Stimulated activated CD4-positive, alpha-beta T cell treated with anti-CD3 and anti-CD28 coated beads, Interleukin-15, amount 100 ng/mL, for 24 hours (primary cell): Measurements from ENCODE around the gene CREBRF.

Experiments used
- DNase-seq: peaks from one replicate; pipeline ENCODE4 v3.0.0-alpha.2; 2020

Gene CREBRF

DNA sequence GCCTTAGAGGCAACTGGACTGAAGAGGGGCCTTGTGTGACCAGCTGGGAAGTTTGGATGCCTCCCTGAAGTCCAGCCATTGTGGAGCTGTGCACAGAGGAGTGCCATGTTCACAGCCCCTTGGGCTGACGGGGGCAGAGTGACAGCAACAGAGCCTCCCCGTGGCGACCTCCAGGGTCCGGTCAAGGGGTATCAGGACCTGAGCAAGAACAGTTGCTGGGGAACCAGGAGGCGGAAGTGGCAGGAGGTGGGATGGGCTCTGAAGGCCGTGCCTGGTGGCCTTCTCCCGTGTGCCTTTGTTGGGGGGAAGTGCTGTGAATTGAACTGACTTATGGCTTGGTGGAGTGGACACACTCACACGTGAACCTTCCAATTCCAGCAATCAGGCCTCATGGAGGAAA lies 102.2 kb downstream of the CREBRF start:
- no peak for DNase-seq

DNA sequence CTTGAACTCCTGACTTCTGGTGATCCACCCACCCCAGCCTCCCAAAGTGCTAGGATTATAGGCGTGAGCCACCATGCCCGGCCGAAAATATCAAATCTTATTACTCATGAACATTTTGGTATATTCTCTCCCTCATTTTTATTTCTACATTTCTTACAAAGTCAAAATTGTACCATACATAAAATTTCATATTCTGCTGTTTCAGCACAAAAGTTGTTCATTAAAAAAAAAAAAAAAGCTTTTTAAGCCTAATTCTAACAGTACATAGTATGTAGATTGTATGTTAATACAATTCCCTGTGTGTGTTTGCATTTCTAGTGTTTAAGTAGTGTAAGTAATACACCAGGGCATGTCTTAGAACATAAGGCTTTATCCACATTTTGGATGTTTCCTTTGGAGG lies 103.1 kb downstream of the CREBRF start:
- no peak for DNase-seq

DNA sequence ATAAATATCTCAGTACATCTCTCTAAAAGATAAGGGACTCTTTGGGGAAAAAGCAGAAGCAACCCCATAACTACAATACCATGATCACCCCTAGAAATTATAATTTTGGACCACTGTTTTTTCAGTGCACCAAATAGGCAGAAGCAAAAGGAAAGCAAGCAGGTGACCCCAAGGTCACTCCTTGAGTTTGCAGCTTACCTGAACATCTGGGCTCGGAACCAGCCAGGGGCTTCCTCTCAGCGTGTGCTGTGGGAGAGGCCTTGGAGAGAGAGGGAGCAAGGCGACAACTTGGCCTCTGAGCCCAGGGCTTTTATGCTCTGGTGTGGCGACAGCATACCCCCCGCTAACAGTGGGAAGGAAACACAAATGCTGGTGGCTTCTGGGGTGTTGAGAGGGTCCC lies 105.0 kb downstream of the CREBRF start:
- DNase-seq: no peak

DNA sequence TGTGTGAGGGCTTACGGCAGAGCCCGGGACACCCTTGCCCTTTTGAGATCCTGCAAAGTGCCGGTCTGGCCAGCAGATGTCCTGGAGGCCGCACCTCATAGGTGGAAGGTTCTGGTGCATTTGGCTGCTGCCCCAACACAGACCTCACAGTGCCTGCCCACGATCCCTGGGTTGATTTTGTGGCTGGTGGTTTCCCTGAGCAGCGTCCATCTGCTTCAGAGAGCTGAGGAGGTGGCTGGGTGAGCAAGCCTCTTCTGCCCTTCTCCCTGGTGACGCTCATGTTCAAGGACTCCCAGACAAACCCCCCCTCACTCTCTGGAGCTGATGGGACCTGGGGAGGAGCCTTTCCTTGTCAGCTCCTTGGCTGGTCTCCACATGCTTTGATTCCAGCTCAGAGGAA lies 107.1 kb downstream of the CREBRF start:
- DNase-seq: no peak

DNA sequence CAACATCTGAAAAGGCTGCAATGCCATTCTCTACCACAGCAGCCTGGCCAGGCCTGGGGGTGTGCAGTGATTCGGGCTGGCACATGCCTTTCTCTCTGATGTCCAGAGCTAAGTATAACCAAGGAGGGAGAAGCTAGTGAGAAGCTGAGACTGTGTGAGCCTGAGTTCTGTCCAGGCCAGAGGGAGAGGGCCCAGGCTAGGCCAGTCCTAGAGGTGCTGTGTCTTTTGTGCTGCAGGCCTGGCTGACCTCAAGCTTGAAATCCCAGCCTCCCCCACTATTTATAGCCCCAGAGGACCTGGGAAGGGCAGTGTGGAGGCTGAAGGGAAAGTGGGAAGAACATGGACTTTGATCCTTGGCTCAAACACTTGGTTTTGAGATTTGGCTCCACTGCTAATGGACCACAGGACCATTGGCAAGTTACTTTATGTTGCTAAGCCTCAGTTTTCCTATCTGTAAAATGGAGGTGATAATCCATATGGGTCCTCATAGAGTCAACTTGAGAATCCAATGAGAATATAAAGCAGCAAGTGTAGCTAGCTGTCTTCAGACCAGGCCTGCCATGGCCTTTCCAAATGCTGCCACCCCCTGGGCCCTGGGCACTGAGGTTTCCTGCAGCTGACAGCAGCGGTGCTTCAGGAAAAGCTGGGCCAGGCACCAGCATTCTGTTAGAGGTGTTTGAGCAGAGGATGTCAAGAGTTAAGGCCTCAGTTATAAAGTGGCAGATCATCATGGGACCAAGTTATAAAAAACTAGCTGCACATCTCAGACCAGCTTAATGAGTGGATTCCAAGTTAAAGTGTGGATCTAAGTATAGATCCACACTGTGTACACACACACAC lies 109.2 kb downstream of the CREBRF start:
- no peak for DNase-seq

DNA sequence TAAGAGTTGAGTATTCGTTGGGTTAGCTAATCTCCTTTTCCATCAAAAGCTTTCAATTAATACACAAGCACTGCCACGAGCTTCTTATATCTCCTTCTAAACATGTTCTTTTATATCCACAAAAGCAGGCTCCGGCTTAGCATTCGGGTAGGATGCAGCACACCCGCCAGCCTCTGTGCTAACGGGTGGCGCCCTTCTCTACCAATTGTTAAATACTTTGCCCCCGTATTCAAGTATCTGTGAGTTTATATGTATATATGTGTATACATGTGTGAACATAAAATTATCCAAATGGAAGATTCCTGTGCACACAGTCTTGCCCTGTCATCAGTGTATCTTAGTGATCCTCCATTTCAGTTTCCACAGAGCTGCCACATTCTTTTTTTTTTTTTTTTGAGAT lies 116.0 kb downstream of the CREBRF start:
- DNase-seq: no peak

DNA sequence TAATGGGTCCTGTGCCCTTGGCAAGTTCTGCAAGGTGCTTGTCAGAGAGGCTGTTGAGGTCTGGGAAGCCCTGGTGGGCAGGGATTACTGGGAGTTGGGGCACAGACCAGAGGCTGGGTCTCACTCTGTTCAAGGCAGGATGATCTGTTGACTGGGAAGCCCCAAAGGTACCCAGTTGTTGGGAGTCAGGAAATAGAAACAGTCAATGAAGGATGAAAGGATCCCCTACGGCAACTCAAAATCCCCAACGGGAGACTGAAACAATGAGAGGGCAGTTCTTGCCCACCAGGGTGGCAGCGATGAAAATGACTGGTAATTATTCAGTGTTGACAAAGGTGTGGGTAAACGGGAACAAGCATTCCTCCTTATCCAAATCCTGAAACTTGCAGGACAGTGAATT lies 119.4 kb downstream of the CREBRF start:
- DNase-seq: no peak

DNA sequence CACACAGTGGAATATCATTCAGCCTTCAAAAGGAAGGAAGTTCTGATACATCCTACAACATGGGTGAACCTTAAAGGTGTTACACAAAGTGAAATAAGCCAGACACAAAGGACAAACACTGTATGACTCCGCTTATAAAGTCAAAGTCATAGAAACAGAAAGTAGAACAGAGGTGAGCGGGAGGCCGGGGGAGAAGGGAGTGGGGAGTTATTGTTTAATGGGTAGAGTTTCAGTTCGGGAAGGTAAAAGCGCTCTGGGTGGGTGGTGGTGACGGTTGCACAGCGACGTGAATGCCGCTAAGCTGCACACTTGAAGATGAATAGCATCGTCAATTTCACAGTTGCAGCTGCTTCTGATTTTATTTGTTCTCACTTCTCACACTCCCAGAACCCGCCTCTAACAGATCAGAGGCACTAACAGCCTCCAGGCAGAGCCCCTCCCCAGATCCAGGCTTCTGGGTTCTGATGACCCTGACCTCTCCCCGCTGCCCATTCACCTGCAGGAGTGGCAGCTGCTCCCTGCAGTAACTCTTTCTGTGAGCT lies 122.3 kb downstream of the CREBRF start:
- DNase-seq: no peak

DNA sequence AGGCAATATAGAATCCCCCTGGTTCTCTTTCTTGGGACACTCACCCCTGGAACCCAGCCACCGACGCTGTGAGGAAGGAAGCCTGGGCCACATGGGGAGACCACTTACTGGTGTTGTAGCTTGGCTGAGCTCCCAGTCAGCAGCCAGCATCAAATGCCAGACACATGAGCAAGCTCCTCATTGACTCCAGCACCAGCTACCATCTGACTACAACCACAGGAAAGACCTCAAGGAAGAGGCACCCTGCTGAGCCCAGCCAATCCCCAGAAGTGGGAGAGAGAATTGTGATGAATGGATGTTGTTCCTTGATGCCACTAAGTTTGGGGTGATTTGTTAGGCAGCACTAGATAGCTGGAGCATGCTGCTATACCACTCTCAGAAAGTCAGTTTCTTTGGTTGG lies 124.2 kb downstream of the CREBRF start:
- no peak for DNase-seq

DNA sequence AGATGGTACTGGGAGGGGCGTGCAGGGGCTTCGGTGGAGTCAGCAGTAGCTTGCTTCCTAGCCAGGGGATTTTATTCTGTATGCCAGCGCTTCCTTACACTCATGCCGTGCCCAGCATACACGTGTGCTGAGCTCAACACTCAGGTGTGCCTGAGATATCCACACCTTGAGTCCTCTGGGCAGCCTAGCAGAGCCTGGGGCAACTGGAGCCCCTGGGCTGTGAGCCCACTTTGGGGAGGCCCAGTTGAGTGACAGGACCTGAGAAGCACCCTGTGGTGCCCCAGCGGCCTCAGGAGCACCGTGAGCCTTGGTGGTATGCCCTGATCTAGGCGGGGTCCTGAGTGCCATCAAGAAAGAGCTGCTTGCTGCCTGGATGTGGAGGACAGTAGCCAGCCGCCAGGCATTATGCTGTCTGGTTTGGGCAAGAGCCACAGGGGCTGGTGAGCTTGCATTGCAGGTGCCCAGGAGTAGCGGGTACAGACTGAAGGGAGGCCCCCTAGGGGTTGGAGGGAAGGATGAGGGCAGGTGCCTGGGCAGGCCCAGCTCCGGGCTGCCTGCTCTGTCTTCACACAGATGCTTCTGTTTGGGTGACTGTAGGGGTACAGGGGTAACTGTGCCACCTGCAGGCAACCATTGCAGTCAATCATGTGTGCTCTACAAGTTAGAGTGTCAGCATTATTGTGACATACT lies 131.0 kb downstream of the CREBRF start:
- DNase-seq: peak; percentile 14

DNA sequence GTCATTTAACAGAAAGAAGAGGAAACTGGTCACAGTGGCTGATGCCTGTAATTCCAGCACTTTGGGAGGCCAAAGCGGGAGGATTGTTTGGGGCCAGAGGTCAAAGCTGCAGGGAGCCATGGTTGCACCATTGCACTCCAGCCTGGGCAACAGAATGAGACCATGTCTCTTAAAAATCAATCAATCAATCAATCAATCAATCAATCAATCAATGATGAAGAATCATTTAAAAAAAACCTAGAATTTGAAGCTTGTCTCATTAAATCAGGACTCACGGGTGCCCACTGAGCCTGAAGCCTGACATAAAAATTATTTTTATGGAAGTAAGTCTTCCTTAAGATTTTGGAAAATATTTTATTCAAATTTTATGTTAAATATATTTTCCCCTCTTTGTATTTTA lies 132.1 kb downstream of the CREBRF start:
- no peak for DNase-seq
